GM23338 (cell line): ENCODE measurements around the gene TUBB4A.

Source experiments
- CREB1 ChIP-seq: fragments of 250-450 bp; sonication (Bioruptor Pico); IDR thresholded peaks from 2 replicates; pipeline ENCODE4 v1.5.0; 2020; ENCODE audit warnings: low read depth, mild to moderate bottlenecking, moderate library complexity
- CTCF ChIP-seq, 2 experiments: fragments of 200-600 bp in 1 of 2; sonication (generic) in 1 of 2; conservative IDR thresholded peaks; 2 replicates each; pipeline versions ENCODE4 v1.5.1 to v1.6.1; 2016 to 2017; ENCODE audit warnings: antibody characterized with exemption in 2 of 2, low read depth in 2 of 2, mild to moderate bottlenecking in 2 of 2, moderate library complexity in 1 of 2

GRCh38 chr19:6452899-6453298 is 49.2 kb downstream of the TUBB4A start:
- TF ChIP-seq CTCF (conservative IDR thresholded peaks at IDR 0.05; ENCODE audit: low read depth in 2 of 2) (no peak), CREB1 (CRISPR knock-in tag) (no peak)
